Dedifferentiated amniotic fluid mesenchymal stem cell (primary cell): ENCODE data around the gene C4A.
"Not testable (repeated sequence)": the region's sequence is repeated elsewhere in the genome, so short reads cannot be mapped to it uniquely, and the experiment has no call there.

Source experiments
- DNase-seq: peaks from one replicate; pipeline ENCODE4 v3.0.0-alpha.2; 2016; ENCODE audit errors: extremely low spot score

C4A gene

DNA sequence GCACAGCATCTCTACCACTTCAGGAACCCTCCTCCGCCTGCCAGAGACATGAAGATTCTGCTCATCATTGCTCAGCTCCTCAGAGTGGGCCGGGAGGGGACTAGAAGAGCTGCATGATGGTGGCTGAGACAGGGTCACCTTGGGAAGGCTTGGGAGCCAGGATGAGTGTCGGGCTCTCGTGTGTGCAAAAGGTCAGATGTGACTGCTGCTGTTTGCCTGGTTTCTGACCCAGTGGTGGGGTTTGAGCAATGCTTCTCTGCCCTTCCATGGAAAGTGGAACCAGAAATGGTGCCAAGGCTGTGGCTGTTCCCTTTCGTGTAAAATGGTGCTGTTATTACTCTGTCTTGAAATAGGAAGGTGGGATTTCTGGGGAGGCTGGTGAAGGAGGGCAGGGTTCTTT is 859 bp upstream of the C4A start:
- DNase-seq: not testable (repeated sequence)

DNA sequence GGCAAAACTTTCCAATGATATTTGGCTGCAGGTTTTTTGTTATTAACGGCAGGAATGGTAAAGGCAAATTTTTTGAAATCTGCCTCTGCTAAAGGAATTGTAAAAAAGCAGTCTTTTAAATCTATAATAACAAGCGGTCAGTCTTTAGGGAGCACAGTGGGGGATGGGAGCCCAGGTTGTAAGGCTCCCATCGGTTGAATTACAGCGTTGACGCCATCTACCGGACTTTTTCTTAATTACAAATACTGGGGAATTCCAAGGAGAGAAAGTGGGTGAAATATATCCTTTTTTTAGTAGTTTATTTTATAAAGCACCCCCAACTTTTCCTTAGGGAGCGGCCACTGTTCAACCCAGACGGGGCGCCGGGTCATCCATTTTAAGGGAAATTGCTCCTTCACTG is 7.5 kb downstream of the C4A start:
- DNase-seq: not testable (repeated sequence)

DNA sequence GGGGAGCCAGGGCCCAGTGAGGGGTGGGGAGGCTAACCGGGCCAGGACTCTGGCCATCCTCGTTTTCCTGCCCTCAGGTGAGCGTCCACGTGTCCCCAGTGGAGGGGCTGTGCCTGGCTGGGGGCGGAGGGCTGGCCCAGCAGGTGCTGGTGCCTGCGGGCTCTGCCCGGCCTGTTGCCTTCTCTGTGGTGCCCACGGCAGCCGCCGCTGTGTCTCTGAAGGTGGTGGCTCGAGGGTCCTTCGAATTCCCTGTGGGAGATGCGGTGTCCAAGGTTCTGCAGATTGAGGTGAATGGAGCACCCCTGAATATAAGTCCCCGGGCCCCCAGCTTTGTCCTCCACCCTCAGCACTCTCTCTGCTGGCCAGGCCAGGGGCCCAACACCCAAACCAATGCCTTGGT is 12.6 kb downstream of the C4A start:
- not testable (repeated sequence) for DNase-seq

DNA sequence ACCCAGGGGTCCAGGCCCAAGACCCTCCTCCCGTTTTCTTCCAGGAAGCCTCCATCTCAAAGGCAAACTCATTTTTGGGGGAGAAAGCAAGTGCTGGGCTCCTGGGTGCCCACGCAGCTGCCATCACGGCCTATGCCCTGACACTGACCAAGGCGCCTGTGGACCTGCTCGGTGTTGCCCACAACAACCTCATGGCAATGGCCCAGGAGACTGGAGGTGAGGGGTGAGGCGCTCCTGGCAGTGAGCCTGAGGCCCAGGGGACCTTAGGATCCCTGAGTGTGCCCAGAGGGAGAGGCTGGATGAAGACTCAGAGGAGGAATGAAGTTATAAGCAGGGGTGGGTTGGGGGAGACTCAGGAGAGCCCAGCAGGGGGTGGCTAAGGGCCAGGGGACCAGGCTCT is 14.5 kb downstream of the C4A start:
- DNase-seq: not testable (repeated sequence)

DNA sequence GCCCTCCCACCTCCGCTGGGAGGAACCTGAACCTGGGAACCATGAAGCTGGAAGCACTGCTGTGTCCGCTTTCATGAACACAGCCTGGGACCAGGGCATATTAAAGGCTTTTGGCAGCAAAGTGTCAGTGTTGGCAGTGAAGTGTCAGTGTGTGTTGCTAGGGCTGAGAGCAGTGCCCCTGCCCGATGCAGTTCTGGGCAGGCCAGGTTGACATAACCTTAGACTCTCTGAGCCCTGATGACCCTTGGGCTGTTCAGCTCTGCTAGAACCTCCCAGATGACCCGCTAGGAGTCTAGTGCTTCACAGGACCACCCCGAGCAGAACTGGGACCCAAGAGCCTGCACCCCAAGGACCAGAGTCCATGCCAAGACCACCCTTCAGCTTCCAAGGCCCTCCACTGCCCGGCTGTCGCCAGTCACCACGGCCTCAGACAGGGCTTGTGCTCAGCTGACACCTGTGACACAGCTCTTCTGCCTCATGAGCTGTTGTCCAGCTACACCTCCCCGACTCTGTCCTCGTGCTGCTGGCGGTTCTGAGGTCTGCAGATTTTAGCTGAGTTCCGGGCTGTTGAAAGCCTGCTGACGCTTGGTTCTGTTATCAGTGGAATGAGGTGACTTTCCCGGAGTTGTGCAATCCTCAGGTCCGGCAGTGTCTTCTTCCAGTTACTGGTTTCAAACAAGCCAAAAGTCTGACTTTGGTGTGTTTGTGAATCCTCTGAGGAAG is 20.9 kb downstream of the C4A start:
- not testable (repeated sequence) for DNase-seq

DNA sequence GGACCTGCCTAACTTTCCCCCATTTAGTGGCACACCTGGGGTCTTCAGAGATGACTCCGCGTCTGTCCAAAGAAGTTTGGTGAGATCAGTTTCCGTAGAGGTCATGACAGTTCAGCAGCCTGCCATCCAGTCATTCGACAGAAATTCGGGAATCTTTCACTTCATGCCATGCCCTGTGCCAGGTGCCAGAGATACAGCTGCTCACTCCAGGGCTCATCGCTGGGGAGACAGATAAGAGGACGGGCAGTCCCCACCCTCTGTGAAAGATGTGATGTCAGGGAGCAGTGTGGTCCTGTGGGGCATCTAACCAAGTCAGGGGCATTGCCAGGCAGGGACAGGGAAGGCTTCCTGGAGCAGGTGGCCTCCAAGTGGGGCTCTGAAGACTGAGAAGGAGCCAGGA is 21.4 kb downstream of the C4A start:
- not testable (repeated sequence) for DNase-seq

DNA sequence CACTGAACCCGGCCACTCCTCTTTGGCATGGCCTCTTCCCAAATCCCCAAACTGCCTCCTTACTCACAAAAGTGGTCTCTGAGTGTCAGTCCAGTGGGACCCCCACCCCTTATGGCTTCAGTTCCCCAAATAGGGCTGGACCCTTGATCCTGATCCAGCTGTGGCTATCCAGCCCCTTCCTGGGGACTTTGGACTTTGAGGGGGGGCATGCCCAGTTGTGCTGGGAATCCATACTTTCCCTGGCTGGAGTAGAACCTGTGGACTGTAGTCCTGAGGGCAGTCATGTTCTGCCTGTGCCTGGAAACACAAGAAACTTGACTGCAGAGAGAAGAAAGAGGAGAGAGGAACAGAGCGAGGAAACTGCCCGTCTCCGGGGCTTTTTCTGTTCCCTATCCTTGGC is 22.5 kb downstream of the C4A start:
- not testable (repeated sequence) for DNase-seq

DNA sequence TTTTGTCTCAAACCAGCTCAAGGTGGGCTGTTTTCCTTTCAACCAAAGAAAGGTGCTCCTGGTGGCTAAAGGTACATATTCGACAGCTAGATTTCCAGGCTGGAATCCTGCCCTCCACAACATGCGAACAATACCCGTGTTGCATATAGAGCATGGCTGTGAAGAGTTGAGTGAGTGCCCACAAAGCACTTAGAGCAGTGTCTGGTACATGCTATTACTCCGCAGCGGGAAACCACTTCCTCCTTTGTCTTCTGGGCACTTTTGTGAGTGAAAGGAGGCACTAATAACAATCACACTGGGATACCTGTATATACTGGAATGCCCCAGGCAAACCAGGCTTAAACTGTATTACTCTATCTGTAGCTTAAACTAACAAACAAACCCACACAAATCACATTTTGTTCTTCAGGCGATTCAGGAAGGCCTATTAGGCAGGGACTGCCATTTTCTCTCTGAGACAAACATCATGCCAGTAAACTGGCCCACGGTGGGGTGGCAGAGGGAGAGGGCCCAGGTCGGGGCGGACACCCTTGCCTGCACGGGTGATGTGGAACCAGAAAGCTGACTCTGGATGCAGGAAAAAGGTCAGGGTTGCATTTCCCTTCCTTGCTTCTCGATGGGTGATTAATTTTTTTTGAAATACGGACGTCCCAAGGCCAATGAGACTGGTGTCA is 23.1 kb downstream of the C4A start:
- DNase-seq: not testable (repeated sequence)

DNA sequence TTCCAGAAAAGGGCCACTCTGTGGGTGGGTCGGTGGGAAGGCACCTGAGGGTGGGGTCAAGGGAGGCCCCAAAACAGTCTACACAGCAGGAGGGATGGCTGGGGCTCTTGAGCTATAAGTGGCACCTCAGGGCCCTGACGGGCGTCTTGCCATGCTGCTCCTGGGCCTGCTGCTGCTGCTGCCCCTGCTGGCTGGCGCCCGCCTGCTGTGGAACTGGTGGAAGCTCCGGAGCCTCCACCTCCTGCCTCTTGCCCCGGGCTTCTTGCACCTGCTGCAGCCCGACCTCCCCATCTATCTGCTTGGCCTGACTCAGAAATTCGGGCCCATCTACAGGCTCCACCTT is 23.7 kb downstream of the C4A start:
- not testable (repeated sequence) for DNase-seq

DNA sequence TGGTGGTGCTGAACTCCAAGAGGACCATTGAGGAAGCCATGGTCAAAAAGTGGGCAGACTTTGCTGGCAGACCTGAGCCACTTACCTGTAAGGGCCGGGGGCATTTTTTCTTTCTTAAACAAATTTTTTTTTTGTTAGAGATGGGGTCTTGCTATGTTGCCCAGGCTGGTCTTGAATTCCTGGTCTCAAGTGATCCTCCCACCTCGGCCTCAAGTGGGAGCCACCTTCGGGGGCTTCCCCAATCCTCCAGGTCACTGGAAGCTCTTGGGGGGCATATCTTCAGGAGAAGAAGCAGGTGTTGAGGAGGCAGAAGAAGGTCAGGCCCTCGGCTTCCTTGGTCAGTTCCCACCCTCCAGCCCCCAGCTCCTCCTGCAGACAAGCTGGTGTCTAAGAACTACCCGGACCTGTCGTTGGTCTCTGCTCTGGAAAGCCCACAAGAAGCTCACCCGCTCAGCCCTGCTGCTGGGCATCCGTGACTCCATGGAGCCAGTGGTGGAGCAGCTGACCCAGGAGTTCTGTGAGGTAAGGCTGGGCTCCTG is 24.2 kb downstream of the C4A start:
- not testable (repeated sequence) for DNase-seq

DNA sequence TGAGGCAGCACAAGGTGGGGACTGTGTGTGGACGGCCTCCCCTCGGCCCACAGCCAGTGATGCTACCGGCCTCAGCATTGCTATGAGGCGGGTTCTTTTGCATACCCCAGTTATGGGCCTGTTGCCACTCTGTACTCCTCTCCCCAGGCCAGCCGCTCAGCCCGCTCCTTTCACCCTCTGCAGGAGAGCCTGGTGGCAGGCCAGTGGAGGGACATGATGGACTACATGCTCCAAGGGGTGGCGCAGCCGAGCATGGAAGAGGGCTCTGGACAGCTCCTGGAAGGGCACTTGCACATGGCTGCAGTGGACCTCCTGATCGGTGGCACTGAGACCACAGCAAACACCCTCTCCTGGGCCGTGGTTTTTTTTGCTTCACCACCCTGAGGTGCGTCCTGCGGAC is 25.2 kb downstream of the C4A start:
- not testable (repeated sequence) for DNase-seq

DNA sequence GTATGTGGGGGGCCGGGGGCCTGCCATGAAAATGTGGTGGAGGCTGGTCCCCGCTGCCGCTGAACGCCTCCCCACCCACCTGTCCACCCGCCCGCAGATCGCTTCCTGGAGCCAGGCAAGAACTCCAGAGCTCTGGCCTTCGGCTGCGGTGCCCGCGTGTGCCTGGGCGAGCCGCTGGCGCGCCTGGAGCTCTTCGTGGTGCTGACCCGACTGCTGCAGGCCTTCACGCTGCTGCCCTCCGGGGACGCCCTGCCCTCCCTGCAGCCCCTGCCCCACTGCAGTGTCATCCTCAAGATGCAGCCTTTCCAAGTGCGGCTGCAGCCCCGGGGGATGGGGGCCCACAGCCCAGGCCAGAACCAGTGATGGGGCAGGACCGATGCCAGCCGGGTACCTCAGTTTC is 26.2 kb downstream of the C4A start:
- not testable (repeated sequence) for DNase-seq

DNA sequence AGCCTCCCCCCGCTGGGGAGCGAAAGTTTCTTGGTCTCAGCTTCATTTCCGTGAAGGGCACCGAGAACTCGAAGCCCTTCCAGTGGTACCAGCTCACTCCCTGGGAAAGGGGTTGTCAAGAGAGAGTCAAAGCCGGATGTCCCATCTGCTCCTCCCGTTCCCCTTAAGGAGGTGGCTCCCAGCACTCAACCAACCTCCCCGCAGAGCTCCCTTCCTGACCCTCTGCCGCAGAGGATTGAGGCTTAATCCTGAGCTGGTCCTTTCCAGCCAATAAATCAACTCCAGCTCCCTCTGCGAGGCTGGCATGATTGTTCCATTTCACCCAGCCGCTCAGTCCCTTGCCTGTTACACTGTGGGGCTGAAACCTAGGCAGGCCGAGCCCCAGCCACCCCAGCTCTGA is 26.8 kb downstream of the C4A start:
- not testable (repeated sequence) for DNase-seq

DNA sequence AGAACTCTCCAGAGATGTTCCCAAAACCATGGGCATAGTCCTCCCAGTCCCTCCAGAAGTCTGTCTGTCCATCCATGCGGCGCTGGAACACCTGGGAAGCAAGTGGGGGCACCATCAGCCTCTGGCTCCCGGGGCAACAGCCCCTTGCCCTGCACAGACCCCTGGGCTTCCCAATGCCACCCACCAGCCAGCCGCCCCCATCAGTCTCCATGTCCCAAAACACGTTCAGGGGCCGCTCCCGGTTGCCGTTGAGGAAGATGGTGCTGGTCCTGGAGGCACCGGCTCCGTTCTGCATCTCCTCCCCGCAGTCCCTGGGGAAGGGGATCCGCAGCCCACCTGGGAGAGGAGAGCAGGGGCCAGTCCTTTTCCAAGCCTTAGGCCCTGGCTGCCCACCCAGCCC is 27.7 kb downstream of the C4A start:
- DNase-seq: not testable (repeated sequence)

DNA sequence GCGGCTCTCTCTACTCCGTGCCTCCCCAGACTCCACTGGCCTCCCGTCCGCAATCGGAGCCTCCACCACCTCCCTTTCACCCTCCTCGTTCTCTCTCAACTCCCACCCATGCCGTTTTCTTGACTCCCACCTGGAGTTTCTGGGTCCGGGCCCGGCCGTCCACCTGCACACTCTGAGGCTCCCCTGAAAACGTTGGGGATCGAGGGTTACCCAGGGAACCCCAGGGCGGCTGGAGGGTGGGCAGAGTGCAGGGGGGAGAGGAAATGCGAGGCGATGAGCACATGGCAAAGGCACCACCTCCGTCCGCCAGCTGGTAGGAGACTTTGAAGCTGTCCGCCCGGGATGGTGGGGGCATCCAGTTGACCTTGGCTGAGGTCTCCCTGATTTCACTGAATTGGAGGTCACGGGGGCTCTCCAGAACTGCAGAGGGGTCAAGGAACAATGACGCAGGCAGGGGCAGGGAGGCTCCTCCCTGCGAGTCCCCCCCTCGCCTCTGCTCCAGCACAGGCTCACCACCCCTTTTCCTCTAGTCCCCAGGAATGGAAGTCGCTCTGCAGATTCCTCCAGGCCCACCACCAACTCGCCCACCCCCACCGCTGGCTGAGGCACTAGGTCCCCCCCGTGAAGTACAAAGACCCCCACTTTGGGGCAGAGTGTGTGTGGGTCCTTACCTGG is 29.1 kb downstream of the C4A start:
- DNase-seq: not testable (repeated sequence)

DNA sequence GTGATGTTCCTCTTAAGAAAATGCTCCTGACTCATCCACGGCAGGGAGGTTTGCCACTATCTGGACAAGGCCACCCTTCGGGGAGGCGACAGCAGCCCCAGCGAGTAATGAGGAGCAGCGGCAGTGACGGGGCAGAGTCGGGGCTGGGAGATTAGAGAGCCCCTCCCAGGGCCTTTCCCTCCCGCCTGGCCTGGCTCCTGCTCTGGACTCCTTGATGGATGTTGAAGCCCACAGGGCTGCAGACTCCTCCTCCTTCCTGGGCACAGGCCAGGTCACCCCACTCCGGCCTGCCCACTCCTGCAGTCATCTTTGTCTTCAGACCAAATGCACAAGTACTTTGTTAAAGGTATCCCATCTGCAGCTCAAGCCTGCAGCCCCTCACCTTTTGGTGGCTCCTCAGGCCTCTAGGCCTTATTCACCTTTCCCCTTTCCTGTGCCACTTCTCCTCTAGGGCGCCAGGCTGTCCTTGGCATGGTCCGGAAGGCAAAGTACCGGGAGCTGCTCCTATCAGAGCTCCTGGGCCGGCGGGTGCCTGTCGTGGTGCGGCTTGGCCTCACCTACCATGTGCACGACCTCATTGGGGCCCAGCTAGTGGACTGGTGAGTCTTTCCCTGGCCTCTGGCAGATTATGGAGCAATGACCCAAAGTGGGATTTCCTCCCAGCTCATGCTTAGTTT is 31.2 kb downstream of the C4A start:
- not testable (repeated sequence) for DNase-seq

DNA sequence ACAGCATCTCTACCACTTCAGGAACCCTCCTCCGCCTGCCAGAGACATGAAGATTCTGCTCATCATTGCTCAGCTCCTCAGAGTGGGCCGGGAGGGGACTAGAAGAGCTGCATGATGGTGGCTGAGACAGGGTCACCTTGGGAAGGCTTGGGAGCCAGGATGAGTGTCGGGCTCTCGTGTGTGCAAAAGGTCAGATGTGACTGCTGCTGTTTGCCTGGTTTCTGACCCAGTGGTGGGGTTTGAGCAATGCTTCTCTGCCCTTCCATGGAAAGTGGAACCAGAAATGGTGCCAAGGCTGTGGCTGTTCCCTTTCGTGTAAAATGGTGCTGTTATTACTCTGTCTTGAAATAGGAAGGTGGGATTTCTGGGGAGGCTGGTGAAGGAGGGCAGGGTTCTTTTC is 31.9 kb downstream of the C4A start:
- DNase-seq: not testable (repeated sequence)

DNA sequence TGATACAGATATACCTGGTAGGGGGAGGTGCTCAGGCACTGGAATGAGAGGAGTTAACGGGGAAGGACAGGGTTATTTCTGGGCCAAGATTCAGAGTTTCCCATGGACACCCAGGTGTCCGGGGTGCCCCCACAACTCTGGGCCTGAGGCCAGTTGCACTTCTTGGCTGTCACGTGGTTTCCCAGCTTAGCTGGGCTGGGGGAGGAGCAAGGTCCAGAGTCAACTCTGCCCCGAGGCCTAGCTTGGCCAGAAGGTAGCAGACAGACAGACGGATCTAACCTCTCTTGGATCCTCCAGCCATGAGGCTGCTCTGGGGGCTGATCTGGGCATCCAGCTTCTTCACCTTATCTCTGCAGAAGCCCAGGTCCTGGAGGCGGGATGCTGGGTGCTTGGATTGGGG is 32.7 kb downstream of the C4A start, which contains the start of gene C4B:
TSS of gene C4B (plus strand) at position 249 of the 400 bp plus-strand sequence. CDS start at position 300, 51 bp downstream.
- DNase-seq: not testable (repeated sequence)

DNA sequence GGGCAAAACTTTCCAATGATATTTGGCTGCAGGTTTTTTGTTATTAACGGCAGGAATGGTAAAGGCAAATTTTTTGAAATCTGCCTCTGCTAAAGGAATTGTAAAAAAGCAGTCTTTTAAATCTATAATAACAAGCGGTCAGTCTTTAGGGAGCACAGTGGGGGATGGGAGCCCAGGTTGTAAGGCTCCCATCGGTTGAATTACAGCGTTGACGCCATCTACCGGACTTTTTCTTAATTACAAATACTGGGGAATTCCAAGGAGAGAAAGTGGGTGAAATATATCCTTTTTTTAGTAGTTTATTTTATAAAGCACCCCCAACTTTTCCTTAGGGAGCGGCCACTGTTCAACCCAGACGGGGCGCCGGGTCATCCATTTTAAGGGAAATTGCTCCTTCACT is 40.2 kb downstream of the C4A start:
- not testable (repeated sequence) for DNase-seq

DNA sequence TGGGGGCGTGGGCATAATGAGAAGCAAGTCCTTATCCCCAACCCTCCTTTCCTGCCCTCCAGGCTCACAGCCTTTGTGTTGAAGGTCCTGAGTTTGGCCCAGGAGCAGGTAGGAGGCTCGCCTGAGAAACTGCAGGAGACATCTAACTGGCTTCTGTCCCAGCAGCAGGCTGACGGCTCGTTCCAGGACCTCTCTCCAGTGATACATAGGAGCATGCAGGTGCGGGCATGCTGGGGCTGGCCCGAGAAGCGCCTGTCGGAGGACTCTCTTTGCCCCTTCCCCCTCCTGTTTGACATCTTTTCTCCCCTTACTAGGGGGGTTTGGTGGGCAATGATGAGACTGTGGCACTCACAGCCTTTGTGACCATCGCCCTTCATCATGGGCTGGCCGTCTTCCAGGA is 46.8 kb downstream of the C4A start:
- not testable (repeated sequence) for DNase-seq

DNA sequence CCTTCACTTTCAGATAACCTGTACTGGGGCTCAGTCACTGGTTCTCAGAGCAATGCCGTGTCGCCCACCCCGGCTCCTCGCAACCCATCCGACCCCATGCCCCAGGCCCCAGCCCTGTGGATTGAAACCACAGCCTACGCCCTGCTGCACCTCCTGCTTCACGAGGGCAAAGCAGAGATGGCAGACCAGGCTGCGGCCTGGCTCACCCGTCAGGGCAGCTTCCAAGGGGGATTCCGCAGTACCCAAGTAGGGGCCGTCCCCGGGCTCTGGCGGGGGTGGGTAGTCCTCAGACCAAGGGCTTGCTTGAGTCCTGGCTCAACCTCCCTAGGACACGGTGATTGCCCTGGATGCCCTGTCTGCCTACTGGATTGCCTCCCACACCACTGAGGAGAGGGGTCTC is 47.7 kb downstream of the C4A start:
- not testable (repeated sequence) for DNase-seq
